Measurements from ENCODE around the gene TTC9.

GRCh38 chr14:70683983-70684382 is 42.3 kb downstream of the TTC9 start:
- no peak for TF ChIP-seq CTCF (IDR thresholded peaks at IDR 0.05)
- TF ChIP-seq POLR2A (IDR thresholded peaks at IDR 0.05) = no peak
